HK-2 (cell line): ENCODE results near the gene C1orf116.
"Not testable (repeated sequence)": the region's sequence is repeated elsewhere in the genome, so short reads cannot be mapped to it uniquely, and the experiment has no call there.

Experiments used
- DNase-seq: peaks from one replicate; pipeline ENCODE4 v3.0.0-alpha.2; 2018; ENCODE audit not compliant: unreplicated experiment

The C1orf116 gene

GRCh38 chr1:207058878-207059867 is 26.6 kb upstream of the C1orf116 start:
- no peak for DNase-seq

DNA sequence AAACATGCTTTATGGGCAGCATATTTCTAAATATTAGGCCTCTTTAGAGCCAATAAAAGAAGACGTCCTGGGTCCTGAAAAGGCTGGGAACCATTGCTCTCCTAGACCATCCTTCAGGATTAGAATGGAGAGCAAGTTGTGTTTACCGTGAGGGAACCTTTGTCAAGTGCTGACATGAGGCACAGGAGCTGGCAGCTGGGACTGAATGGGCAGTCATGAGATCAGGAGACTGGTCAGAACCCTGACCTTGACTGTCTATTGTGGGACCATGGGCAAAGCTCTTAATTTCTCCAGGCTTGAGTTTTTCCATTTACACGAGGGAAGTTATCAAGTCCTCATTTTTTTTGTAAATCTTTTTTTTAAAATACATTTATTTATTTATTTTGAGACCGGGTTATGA is 25.7 kb upstream of the C1orf116 start:
- DNase-seq, result no peak

- DNase-seq, result no peak
Measured at GRCh38 chr1:207056673-207057072, 24.1 kb upstream of the C1orf116 start.

- no peak for DNase-seq
Measured at GRCh38 chr1:207055386-207056001, 22.9 kb upstream of the C1orf116 start.

DNA sequence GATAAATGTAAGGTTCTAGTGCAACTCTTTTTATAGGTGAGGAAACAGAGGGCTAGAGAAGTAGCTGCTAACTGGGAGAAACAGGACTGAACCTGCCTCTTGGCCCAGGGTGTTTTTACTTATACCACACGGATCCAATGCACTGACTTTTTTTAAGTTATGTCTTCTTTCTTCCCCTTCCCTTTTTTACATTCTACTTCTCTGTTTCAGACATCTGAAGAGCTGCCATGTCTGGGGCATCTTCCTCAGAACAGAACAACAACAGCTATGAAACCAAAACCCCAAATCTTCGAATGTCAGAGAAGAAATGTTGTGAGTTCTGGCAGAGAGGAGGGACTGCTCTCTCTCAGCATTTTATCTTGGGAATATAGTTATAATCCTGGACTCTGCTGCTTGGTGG is 21.9 kb upstream of the C1orf116 start:
- no peak for DNase-seq

DNA sequence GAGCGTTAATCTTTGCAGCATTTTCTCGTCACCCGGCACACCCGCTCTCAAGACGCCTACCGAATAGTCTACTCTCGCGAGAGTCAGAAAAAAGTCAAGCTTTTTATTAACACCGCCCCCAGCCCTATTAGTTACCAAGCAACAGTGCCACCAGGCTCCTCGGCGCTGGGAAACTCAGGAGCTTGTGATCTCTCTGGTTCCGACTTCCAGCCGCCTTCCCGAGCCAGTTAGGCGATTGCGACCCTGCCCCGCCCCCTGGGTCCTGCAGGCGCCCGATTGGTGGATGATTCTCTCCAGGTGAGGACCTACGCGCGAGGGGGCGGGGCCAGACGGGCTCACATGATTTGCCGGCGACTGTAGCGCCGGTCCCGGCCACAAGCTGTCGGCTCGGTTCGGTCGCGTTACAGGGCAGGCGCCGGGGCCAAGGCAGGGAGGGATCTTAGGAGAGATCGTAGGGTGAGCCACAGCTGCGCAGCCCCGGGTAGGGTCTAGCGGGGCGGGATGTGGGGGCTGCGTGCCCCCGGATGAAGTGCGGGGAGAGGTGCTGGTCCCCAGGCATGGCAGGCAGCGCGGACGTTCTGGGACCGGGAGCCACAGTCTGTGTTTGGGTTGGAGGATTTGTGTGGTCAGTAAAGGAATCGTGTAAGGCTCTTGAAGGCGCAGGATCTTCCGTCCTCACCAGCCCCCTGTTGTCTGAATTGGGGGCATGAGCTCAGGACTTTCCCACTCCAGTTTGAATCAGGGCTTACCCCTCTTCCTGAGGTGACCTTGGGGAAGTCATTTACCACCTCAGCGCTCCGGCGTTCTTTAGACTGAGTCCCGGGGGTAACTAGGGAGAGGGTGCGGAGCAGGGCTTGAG is 20.6 kb upstream of the C1orf116 start, which contains the start of gene PFKFB2:
PFKFB2 (plus strand) TSS at position 365 of the 859 bp plus-strand sequence. CDS start 1,443 bp downstream, outside the sequence.
- peak; percentile 100 for DNase-seq

GRCh38 chr1:207051191-207051943 is 18.8 kb upstream of the C1orf116 start, which contains the start of gene YOD1:
TSS of gene YOD1 (minus strand) at chr1:207051208. CDS start at chr1:207051030, 178 bp downstream.
- peak; percentile 93 for DNase-seq

- DNase-seq, result peak; percentile 96
Measured at GRCh38 chr1:207050480-207051190, 18.1 kb upstream of the C1orf116 start.

DNA sequence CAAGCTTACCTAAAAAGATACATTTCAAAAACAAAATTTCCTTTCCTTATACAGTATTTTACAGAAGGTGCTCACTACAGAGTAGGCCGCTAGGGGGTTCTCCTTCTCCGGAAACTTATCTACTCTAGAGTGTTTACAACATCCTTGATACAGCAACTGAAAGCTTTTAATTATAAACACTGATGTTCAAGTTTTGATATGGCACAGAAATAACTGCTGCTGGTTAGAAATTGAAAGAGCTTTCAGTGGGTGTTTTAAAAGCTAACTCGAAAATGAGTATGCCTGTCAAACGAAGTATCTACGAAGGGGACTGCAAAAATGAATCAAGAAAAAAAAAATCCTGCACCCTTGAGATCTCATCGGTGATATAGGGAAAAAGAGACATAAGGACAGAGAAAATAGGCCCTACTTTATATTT is 17.4 kb upstream of the C1orf116 start:
- DNase-seq, result no peak

- no peak for DNase-seq
Measured at GRCh38 chr1:207049514-207049913, 17.0 kb upstream of the C1orf116 start.

GRCh38 chr1:207049054-207049453 is 16.5 kb upstream of the C1orf116 start:
- DNase-seq, result no peak

GRCh38 chr1:207048041-207048440 is 15.5 kb upstream of the C1orf116 start:
- DNase-seq, result no peak

GRCh38 chr1:207047505-207047904 is 14.9 kb upstream of the C1orf116 start:
- DNase-seq, result no peak

GRCh38 chr1:207045453-207045852 is 12.9 kb upstream of the C1orf116 start:
- no peak for DNase-seq

DNA sequence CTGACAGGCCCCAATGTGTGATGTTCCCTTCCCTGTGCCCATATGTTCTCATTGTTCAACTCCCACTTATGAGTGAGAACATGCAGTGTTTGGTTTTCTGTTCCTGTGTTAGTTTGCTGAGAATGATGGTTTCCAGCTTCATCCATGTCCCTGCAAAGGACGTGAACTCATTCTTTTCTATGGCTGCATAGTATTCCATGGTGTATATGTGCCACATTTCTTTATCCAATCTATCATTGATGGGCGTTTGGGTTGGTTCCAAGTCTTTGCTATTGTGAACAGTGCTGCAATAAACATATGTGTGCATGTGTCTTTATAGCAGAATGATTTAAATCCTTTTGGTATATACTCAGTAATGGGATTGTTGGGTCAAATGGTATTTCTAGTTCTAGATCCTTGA is 8.8 kb upstream of the C1orf116 start:
- DNase-seq, result not testable (repeated sequence)

GRCh38 chr1:207040181-207040533 is 7.6 kb upstream of the C1orf116 start:
- DNase-seq, result no peak

GRCh38 chr1:207039380-207040180 is 7.0 kb upstream of the C1orf116 start:
- DNase-seq, result no peak

- DNase-seq, result no peak
Measured at GRCh38 chr1:207036865-207037264, 4.3 kb upstream of the C1orf116 start.

- DNase-seq, result no peak
Measured at GRCh38 chr1:207035877-207036551, 3.5 kb upstream of the C1orf116 start.
